ENCODE data around the gene TUT4.

- TF ChIP-seq CTCF (IDR thresholded peaks at IDR 0.05) (no peak), POLR2A (IDR thresholded peaks at IDR 0.05) (no peak), EP300 (IDR thresholded peaks at IDR 0.05) (no peak)
These were observed 19.2 kb downstream of the TUT4 start for GRCh38 chr1:52533713-52534112.

All from suprapubic skin (tissue), 3 donors.